Heart right ventricle (tissue), 16 donors: ENCODE measurements around the gene SLC27A3. TPM values are rescaled to one million over a fixed set of nuclear protein-coding genes. Genes with fewer than 3 reads are reported as not detected.

Experiments used
- ATAC-seq, 8 donors: fragments of 200-7000 bp; cut with Tn5 transposase; one replicate each; pipeline ENCODE4 v1.9.1; 2020; ENCODE audit warnings: mild to moderate bottlenecking in 8 of 8, moderate library complexity in 8 of 8, moderate number of reproducible peaks in 1 of 8
- DNase-seq, 2 donors: peaks; one replicate each; pipeline ENCODE4 v3.0.0-alpha.2; 2020
- H3K27ac ChIP-seq, 10 donors: fragments of 200-600 bp; sonication (generic) in 2 of 10; one replicate each; pipeline versions ENCODE4 v1.5.0 to v1.8.0; 2020 to 2022; ENCODE audit warnings: mild to moderate bottlenecking in 3 of 10
- H3K27me3 ChIP-seq, 7 donors: fragments of 200-600 bp; one replicate each; pipeline ENCODE4 v1.8.0; 2021 to 2022; ENCODE audit warnings: mild to moderate bottlenecking in 2 of 7
- H3K36me3 ChIP-seq, 9 donors: fragments of 200-600 bp; sonication (generic) in 1 of 9; one replicate each; pipeline versions ENCODE4 v1.5.0 to v1.8.0; 2020 to 2022; ENCODE audit warnings: mild to moderate bottlenecking in 2 of 9
- H3K4me1 ChIP-seq, 9 donors: fragments of 200-600 bp; sonication (generic) in 1 of 9; one replicate each; pipeline versions ENCODE4 v1.5.0 to v1.8.0; 2020 to 2022; ENCODE audit warnings: mild to moderate bottlenecking in 4 of 9
- H3K4me3 ChIP-seq, 10 donors: fragments of 200-600 bp; sonication (generic) in 2 of 10; one replicate each; pipeline versions ENCODE4 v1.5.0 to v1.8.0; 2020 to 2022; ENCODE audit warnings: mild to moderate bottlenecking in 7 of 10, moderate library complexity in 2 of 10
- H3K9me3 ChIP-seq, 11 donors: fragments of 200-600 bp in 10 of 11; sonication (generic) in 2 of 11; one replicate each; pipeline versions ENCODE4 v1.5.0 to v1.8.0; 2013 to 2022; ENCODE audit warnings: mild to moderate bottlenecking in 2 of 11, control low read depth in 1 of 11, moderate library complexity in 1 of 11
- WGBS, 2 donors: extraction: QIAGEN DNeasy Blood & Tissue Kit; methylation state at CpG; one replicate each; pipeline ENCODE4 v1.1.7; 2013; ENCODE audit warnings: inconsistent platforms in 1 of 2; 5-methylcytosine and 5-hydroxymethylcytosine counted together
- intact Hi-C, 10 donors: fragments of 100-400 bp; cut with DNase I; formaldehyde crosslinking; loops; one replicate each; pipeline versions ENCODE4 v1.11.1 to v1.14.2; 2022
- polyA plus RNA-seq, 2 donors: library from polyadenylated mRNA; stranded (reverse); fragments of 200-250 nt; gene quantifications; one replicate each; pipeline ENCODE4 v1.2.3, GENCODE V29; 2013
- total RNA-seq, 10 donors: library from RNA; stranded (reverse); fragmentation: NEBNext Ultra II Directional in 3 of 10; extraction: Animal tissue kit (Norgen Biotek cat#: 25700) in 3 of 10; gene quantifications; one replicate each; pipeline versions ENCODE4 v1.2.1 to v1.2.4, GENCODE V29; 2021 to 2023
- TF ChIP-seq, protein P1 (sequence below), 9 donors: fragments of 200-600 bp; sonication (generic) in 2 of 9; IDR thresholded peaks; one replicate each; pipeline versions ENCODE4 v1.5.0 to v1.8.0; 2021 to 2022; ENCODE audit warnings: antibody characterized with exemption in 9 of 9, mild to moderate bottlenecking in 5 of 9, moderate library complexity in 1 of 9
- donor health status: Arrhythmogenic right ventricular cardiomyopathy.
- donor health status: ischemic (EF 13 %, LVEDD 7.1; RV severe dilation, severe dysfunction).
- donor health status: healthy with polysubstance abuse.
- donor health status: DM: no; HTN: yes; CAD: no.
- donor health status: DM: no; HTN: no; CAD: no.
- donor health status: ischemic (EF 25% LVEDD 6.9; RV normal size, moderate dysfunction).
- donor health status: ischemic (EF 25% LVEDD 5.7; RV mildly dilated, moderate dysfunction).
- donor health status: healthy.
- donor health status: DM: yes; HTN: yes; CAD: no.
- donor health status: Ischemic cardiomyopathy.
- donor health status: ischemic (EF 35%, LVEDD 5.7; RV mildly dilated, moderate dysfunction).
- donor health status: nonischemic (EF 11% LVEDD 7.7; RV severe dilation, severe dysfunction).
- donor health status: DM: yes; HTN: yes; CAD: no.
- donor health status: PGD.
- donor health status: ischemic (EF 29% LVEDD 5.4; RV normal size, mild dysfunction).
- donor health status: nonischemic (EF 23%, LVEDD 6.1; RV moderate dilation, normal function).

SLC27A3 gene
- total and polyA plus RNA-seq, 12 donors, result 5.9 to 43.8 (median 9.2) TPM

DNA sequence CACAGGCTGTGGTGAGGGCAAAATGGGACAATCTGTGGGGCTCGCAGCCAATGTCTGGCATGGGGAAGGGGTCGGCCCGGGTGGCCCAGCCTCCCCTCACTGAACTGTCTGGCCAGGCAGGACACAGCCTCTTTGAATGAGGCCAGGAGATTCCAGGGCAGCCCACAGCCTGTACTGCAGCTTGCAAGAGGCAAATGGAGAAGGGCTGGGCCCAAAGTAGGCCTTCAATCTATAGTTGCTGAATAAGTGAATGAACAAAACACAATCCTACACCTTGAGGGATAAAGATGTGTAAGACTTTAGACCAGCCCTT, 23.2 kb downstream of the SLC27A3 start:
- TF ChIP-seq, protein P1, sequence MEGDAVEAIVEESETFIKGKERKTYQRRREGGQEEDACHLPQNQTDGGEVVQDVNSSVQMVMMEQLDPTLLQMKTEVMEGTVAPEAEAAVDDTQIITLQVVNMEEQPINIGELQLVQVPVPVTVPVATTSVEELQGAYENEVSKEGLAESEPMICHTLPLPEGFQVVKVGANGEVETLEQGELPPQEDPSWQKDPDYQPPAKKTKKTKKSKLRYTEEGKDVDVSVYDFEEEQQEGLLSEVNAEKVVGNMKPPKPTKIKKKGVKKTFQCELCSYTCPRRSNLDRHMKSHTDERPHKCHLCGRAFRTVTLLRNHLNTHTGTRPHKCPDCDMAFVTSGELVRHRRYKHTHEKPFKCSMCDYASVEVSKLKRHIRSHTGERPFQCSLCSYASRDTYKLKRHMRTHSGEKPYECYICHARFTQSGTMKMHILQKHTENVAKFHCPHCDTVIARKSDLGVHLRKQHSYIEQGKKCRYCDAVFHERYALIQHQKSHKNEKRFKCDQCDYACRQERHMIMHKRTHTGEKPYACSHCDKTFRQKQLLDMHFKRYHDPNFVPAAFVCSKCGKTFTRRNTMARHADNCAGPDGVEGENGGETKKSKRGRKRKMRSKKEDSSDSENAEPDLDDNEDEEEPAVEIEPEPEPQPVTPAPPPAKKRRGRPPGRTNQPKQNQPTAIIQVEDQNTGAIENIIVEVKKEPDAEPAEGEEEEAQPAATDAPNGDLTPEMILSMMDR (IDR thresholded peaks at IDR 0.05), result no peak
- no peak for ATAC-seq
- Histone ChIP-seq H3K27me3 (no peaks in the 10 kb centered on the region), H3K9me3 (no peaks in the 10 kb centered on the region), H3K4me1 (peaks cover 0 to 28% (median 9%) of the 10 kb centered on the region in 9 donors), H3K4me3 (no peak overlapping the region), H3K36me3 (peaks cover 0 to 16% (median 0%) of the 10 kb centered on the region in 9 donors), H3K27ac (no peak overlapping the region)
- 83% methylated on average over 3 of the region's 3 CpGs for WGBS, 2 donors
- intact Hi-C loops, result loop anchor here in 5 of 10 donors (5.0 to 10.0 kb wide), 7 partner anchors 124 to 189 kb away; partner anchors contain the start of genes DENND4B (in 3 of the 5), CREB3L4 (in 1 of the 5), CRTC2 (in 1 of the 5) and GATAD2B (in 1 of the 5)
- no peak for DNase-seq

DNA sequence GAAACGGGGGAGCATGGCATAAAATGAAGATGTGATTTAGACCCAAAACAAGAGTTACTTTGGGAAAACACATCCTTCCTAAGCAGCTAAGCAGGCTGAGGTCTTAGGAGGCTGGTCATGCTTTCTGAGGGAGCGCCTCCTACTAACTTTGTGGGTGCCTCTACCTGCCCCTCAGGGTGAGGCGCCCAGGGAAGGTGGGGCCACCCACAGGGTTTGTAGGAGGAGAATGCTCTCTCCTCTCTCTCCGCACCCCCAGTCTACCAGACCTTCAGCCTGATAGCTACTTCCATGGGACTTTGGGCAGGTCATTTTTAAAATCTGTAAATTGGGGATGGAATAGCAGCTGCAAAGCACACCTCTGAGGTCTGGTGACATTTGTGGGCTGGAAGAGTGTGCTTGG, 23.8 kb downstream of the SLC27A3 start:
- TF ChIP-seq, protein P1 (IDR thresholded peaks at IDR 0.05), result no peak
- Histone ChIP-seq H3K9me3 (no peaks in the 10 kb centered on the region), H3K4me1 (peaks cover 0 to 34% (median 13%) of the 10 kb centered on the region in 9 donors), H3K36me3 (peaks cover 0 to 16% (median 0%) of the 10 kb centered on the region in 9 donors), H3K27ac (no peak overlapping the region), H3K27me3 (no peaks in the 10 kb centered on the region), H3K4me3 (no peak overlapping the region)
- intact Hi-C loops, result loop anchor here in 5 of 10 donors (5.0 to 10.0 kb wide), 7 partner anchors 123 to 188 kb away; partner anchors contain the start of genes DENND4B (in 3 of the 5), CREB3L4 (in 1 of the 5), CRTC2 (in 1 of the 5) and GATAD2B (in 1 of the 5)
- WGBS, 2 donors, result 94 to 96% methylated on average over 4 of the region's 4 CpGs
- ATAC-seq (no peak), DNase-seq (no peak)

DNA sequence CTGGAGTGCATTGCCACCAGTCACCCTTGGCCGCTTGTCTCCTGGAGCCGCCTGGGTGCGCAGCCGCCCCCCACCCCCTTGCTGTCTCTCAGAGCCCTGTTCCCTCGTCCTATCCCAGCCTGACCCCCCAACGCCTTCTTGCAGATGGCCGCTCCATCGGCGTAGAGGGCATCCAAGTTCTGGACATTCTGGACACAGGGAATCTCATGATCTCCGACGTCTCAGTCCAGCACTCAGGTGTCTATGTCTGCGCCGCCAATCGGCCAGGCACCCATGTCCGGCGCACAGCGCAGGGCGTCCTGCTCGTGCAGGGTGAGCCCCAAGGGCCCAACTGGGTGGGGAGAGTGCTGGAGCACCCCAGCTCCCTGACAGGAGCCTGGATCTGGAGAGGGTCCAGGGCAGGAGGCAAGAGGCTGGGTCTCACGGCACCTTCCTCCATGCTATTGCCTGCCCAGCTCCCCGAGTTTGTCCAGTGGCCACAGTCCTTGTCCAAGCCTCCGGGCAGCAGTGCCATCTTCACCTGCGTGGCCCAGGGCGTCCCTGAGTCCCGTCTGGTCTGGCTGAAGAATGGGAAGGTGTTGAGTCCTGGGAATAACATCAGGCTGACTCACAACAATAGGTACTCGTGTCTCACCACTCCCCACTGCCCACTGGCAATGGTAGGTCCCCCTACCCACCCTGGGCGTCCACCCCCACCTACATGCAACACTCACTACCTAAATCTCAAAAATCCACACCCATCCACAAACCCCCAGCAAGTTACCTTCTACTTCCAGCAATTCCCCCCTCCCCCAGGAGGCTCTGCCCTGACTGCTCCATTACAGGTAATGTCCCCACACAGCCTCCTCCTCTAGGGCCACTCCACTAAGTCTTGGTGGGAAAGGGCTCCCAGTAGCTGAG, 24.6 kb downstream of the SLC27A3 start:
- peaks cover 0 to 16% (median 0%) of the 10 kb centered on the region in 9 donors for H3K36me3 ChIP-seq
- no peak overlapping the region for H3K4me3 ChIP-seq
- no peaks in the 10 kb centered on the region for H3K27me3 ChIP-seq
- intact Hi-C loops, result loop anchor here in 6 of 10 donors (5.0 to 10.0 kb wide), 7 partner anchors 122 to 187 kb away; partner anchors contain the start of genes DENND4B (in 3 of the 6), CREB3L4 (in 1 of the 6), CRTC2 (in 1 of the 6) and GATAD2B (in 1 of the 6)
- TF ChIP-seq, protein P1 (IDR thresholded peaks at IDR 0.05), result no peak
- WGBS, 2 donors, result 94% methylated on average over 27 of the region's 27 CpGs
- ATAC-seq (no peak), DNase-seq (no peak)
- H3K27ac ChIP-seq, result no peak overlapping the region
- H3K9me3 ChIP-seq, result no peaks in the 10 kb centered on the region
- peaks cover 0 to 42% (median 21%) of the 10 kb centered on the region in 9 donors for H3K4me1 ChIP-seq

DNA sequence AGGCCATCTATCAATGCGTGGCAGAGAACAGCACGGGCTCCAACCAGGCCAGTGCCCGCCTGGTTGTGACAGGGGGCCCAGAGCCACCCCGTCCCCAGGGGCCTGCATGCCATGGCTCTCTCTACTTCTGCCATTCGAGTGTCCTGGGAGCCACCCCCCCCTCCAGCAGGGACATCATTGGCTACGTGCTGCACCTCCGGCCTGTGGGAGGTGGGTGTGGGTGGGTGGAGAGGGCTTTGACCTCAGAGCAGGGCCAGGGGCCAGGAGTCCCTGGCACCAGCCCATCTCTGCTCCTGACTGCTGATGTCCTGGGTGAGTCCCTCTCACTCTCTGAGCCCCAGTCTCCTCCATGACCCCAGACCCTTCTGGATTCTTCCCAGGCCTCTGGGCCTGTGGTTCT, 25.3 kb downstream of the SLC27A3 start:
- H3K4me1 ChIP-seq, result peaks cover 0 to 49% (median 27%) of the 10 kb centered on the region in 9 donors
- no peak overlapping the region for H3K27ac ChIP-seq
- WGBS, 2 donors, result 63 to 73% methylated on average over 7 of the region's 7 CpGs
- TF ChIP-seq, protein P1 (IDR thresholded peaks at IDR 0.05), result no peak
- no peak for ATAC-seq
- H3K4me3 ChIP-seq, result no peak overlapping the region
- peaks cover 0 to 16% (median 0%) of the 10 kb centered on the region in 9 donors for H3K36me3 ChIP-seq
- no peak for DNase-seq
- no peaks in the 10 kb centered on the region for H3K9me3 ChIP-seq
- no peaks in the 10 kb centered on the region for H3K27me3 ChIP-seq
- intact Hi-C loops, result loop anchor here in 1 of 10 donors (5.0 kb wide), 1 partner anchor 182 kb away; no protein-coding TSS in a partner anchor
